Measurements from ENCODE around the gene PYY. TPM values are rescaled to one million over a fixed set of nuclear protein-coding genes. Genes with fewer than 3 reads are reported as not detected.
"Not testable (repeated sequence)": the region's sequence is repeated elsewhere in the genome, so short reads cannot be mapped to it uniquely, and the experiment has no call there.

Gene PYY
- polyA plus RNA-seq, 1 donor: not detected

GRCh38 chr17:43945074-43945829 lies 8.5 kb downstream of the PYY start:
- DNase-seq (ENCODE audit: low read depth): no peak

- DNase-seq (ENCODE audit: low read depth): no peak
These were observed 11.6 kb downstream of the PYY start, which contains the start of gene PPY for GRCh38 chr17:43942051-43942685. TSS of gene PPY (minus strand) at chr17:43942476. CDS start at chr17:43941654, 822 bp downstream.

GRCh38 chr17:43940630-43941029 lies 13.1 kb downstream of the PYY start:
- DNase-seq (ENCODE audit: low read depth): no peak

GRCh38 chr17:43939886-43940285 lies 13.9 kb downstream of the PYY start:
- DNase-seq (ENCODE audit: low read depth): no peak

- DNase-seq (ENCODE audit: low read depth): not testable (repeated sequence)
These were observed 14.3 kb downstream of the PYY start for GRCh38 chr17:43939452-43939851.

- DNase-seq (ENCODE audit: low read depth): no peak
These were observed 14.9 kb downstream of the PYY start for GRCh38 chr17:43938838-43939182.

- no peak for DNase-seq (ENCODE audit: low read depth)
These were observed 17.3 kb downstream of the PYY start for GRCh38 chr17:43936434-43936833.

GRCh38 chr17:43935926-43936261 lies 17.8 kb downstream of the PYY start:
- DNase-seq (ENCODE audit: low read depth): no peak

GRCh38 chr17:43935204-43935925 lies 18.4 kb downstream of the PYY start:
- no peak for DNase-seq (ENCODE audit: low read depth)

GRCh38 chr17:43932923-43933322 lies 20.8 kb downstream of the PYY start:
- DNase-seq (ENCODE audit: low read depth): no peak

- no peak for DNase-seq (ENCODE audit: low read depth)
These were observed 21.4 kb downstream of the PYY start for GRCh38 chr17:43932357-43932756.

- DNase-seq (ENCODE audit: low read depth): no peak
These were observed 22.6 kb downstream of the PYY start for GRCh38 chr17:43931062-43931571.

GRCh38 chr17:43928609-43929008 lies 25.1 kb downstream of the PYY start:
- no peak for DNase-seq (ENCODE audit: low read depth)

- not testable (repeated sequence) for DNase-seq (ENCODE audit: low read depth)
These were observed 25.8 kb downstream of the PYY start for GRCh38 chr17:43927929-43928328.

GRCh38 chr17:43927060-43927864 lies 26.5 kb downstream of the PYY start:
- DNase-seq (ENCODE audit: low read depth): no peak

- DNase-seq (ENCODE audit: low read depth): no peak
These were observed 29.2 kb downstream of the PYY start for GRCh38 chr17:43924558-43924957.

- no peak for DNase-seq (ENCODE audit: low read depth)
These were observed 33.1 kb downstream of the PYY start for GRCh38 chr17:43920500-43921095.

GRCh38 chr17:43918026-43918389 lies 35.7 kb downstream of the PYY start:
- DNase-seq (ENCODE audit: low read depth): no peak

GRCh38 chr17:43917348-43918025 lies 36.3 kb downstream of the PYY start:
- DNase-seq (ENCODE audit: low read depth): no peak

GRCh38 chr17:43917016-43917347 lies 36.8 kb downstream of the PYY start:
- DNase-seq (ENCODE audit: low read depth): no peak

- no peak for DNase-seq (ENCODE audit: low read depth)
These were observed 37.4 kb downstream of the PYY start for GRCh38 chr17:43916385-43916784.

Measured in forelimb muscle (tissue), 1 donor.